ENCODE results near the gene ESPNL.

The ESPNL gene

GRCh38 chr2:238079874-238080327 lies 20.2 kb upstream of the ESPNL start:
- no peaks in the 10 kb centered on the region for H3K9me3 ChIP-seq (ENCODE audit: control insufficient read depth in 2 of 2, low read length in 2 of 2)
- peaks cover 12 to 14% of the 10 kb centered on the region in 2 donors for H3K36me3 ChIP-seq (ENCODE audit: control insufficient read depth in 2 of 2, insufficient read depth in 2 of 2, low read length in 2 of 2)
- no peaks in the 10 kb centered on the region for H3K4me1 ChIP-seq (ENCODE audit: control insufficient read depth, insufficient read depth, low read length)
- no peak overlapping the region for H3K27ac ChIP-seq (ENCODE audit: low read length)
- H3K9ac ChIP-seq (ENCODE audit: low read length in 2 of 2), result no peak overlapping the region
- H3K4me3 ChIP-seq (ENCODE audit: low read length in 2 of 2), result no peak overlapping the region
- H3K27me3 ChIP-seq (ENCODE audit: control insufficient read depth in 1 of 2, insufficient read depth in 2 of 2, low read length in 2 of 2), result no peaks in the 10 kb centered on the region

- H3K9me3 ChIP-seq (ENCODE audit: control insufficient read depth in 2 of 2, low read length in 2 of 2), result no peaks in the 10 kb centered on the region
- H3K4me3 ChIP-seq (ENCODE audit: low read length in 2 of 2), result no peak overlapping the region
- H3K36me3 ChIP-seq (ENCODE audit: control insufficient read depth in 2 of 2, insufficient read depth in 2 of 2, low read length in 2 of 2), result peaks cover 12 to 14% of the 10 kb centered on the region in 2 donors
- no peaks in the 10 kb centered on the region for H3K27me3 ChIP-seq (ENCODE audit: control insufficient read depth in 1 of 2, insufficient read depth in 2 of 2, low read length in 2 of 2)
- no peak overlapping the region for H3K27ac ChIP-seq (ENCODE audit: low read length)
- no peak overlapping the region for H3K9ac ChIP-seq (ENCODE audit: low read length in 2 of 2)
- no peaks in the 10 kb centered on the region for H3K4me1 ChIP-seq (ENCODE audit: control insufficient read depth, insufficient read depth, low read length)
Measured at GRCh38 chr2:238080518-238080917, 19.6 kb upstream of the ESPNL start.

GRCh38 chr2:238081150-238081549 lies 19.0 kb upstream of the ESPNL start:
- Histone ChIP-seq H3K9ac (ENCODE audit: low read length in 2 of 2) (no peak overlapping the region), H3K4me3 (ENCODE audit: low read length in 2 of 2) (no peak overlapping the region), H3K9me3 (ENCODE audit: control insufficient read depth in 2 of 2, low read length in 2 of 2) (no peaks in the 10 kb centered on the region), H3K4me1 (ENCODE audit: control insufficient read depth, insufficient read depth, low read length) (no peaks in the 10 kb centered on the region), H3K27ac (ENCODE audit: low read length) (no peak overlapping the region), H3K36me3 (ENCODE audit: control insufficient read depth in 2 of 2, insufficient read depth in 2 of 2, low read length in 2 of 2) (peaks cover 12 to 14% of the 10 kb centered on the region in 2 donors), H3K27me3 (ENCODE audit: control insufficient read depth in 1 of 2, insufficient read depth in 2 of 2, low read length in 2 of 2) (no peaks in the 10 kb centered on the region)

GRCh38 chr2:238081561-238081960 lies 18.6 kb upstream of the ESPNL start:
- no peak overlapping the region for H3K4me3 ChIP-seq (ENCODE audit: low read length in 2 of 2)
- H3K9me3 ChIP-seq (ENCODE audit: control insufficient read depth in 2 of 2, low read length in 2 of 2), result no peaks in the 10 kb centered on the region
- H3K27me3 ChIP-seq (ENCODE audit: control insufficient read depth in 1 of 2, insufficient read depth in 2 of 2, low read length in 2 of 2), result no peaks in the 10 kb centered on the region
- peaks cover 12 to 14% of the 10 kb centered on the region in 2 donors for H3K36me3 ChIP-seq (ENCODE audit: control insufficient read depth in 2 of 2, insufficient read depth in 2 of 2, low read length in 2 of 2)
- H3K4me1 ChIP-seq (ENCODE audit: control insufficient read depth, insufficient read depth, low read length), result no peaks in the 10 kb centered on the region
- H3K9ac ChIP-seq (ENCODE audit: low read length in 2 of 2), result no peak overlapping the region
- no peak overlapping the region for H3K27ac ChIP-seq (ENCODE audit: low read length)

GRCh38 chr2:238082151-238082550 lies 18.0 kb upstream of the ESPNL start:
- H3K27ac ChIP-seq (ENCODE audit: low read length), result no peak overlapping the region
- H3K9ac ChIP-seq (ENCODE audit: low read length in 2 of 2), result no peak overlapping the region
- H3K4me1 ChIP-seq (ENCODE audit: control insufficient read depth, insufficient read depth, low read length), result no peaks in the 10 kb centered on the region
- H3K36me3 ChIP-seq (ENCODE audit: control insufficient read depth in 2 of 2, insufficient read depth in 2 of 2, low read length in 2 of 2), result peaks cover 12 to 14% of the 10 kb centered on the region in 2 donors
- no peaks in the 10 kb centered on the region for H3K9me3 ChIP-seq (ENCODE audit: control insufficient read depth in 2 of 2, low read length in 2 of 2)
- H3K4me3 ChIP-seq (ENCODE audit: low read length in 2 of 2), result no peak overlapping the region
- H3K27me3 ChIP-seq (ENCODE audit: control insufficient read depth in 1 of 2, insufficient read depth in 2 of 2, low read length in 2 of 2), result no peaks in the 10 kb centered on the region

GRCh38 chr2:238082827-238083226 lies 17.3 kb upstream of the ESPNL start:
- H3K9me3 ChIP-seq (ENCODE audit: control insufficient read depth in 2 of 2, low read length in 2 of 2), result no peaks in the 10 kb centered on the region
- H3K4me3 ChIP-seq (ENCODE audit: low read length in 2 of 2), result no peak overlapping the region
- no peaks in the 10 kb centered on the region for H3K27me3 ChIP-seq (ENCODE audit: control insufficient read depth in 1 of 2, insufficient read depth in 2 of 2, low read length in 2 of 2)
- H3K27ac ChIP-seq (ENCODE audit: low read length), result no peak overlapping the region
- peaks cover 9 to 14% of the 10 kb centered on the region in 2 donors for H3K36me3 ChIP-seq (ENCODE audit: control insufficient read depth in 2 of 2, insufficient read depth in 2 of 2, low read length in 2 of 2)
- H3K9ac ChIP-seq (ENCODE audit: low read length in 2 of 2), result no peak overlapping the region
- H3K4me1 ChIP-seq (ENCODE audit: control insufficient read depth, insufficient read depth, low read length), result no peaks in the 10 kb centered on the region

- no peak overlapping the region for H3K9ac ChIP-seq (ENCODE audit: low read length in 2 of 2)
Measured at GRCh38 chr2:238083919-238084318, 16.2 kb upstream of the ESPNL start.

GRCh38 chr2:238084761-238085160 lies 15.4 kb upstream of the ESPNL start:
- Histone ChIP-seq H3K9me3 (ENCODE audit: control insufficient read depth in 2 of 2, low read length in 2 of 2) (no peaks in the 10 kb centered on the region), H3K27ac (ENCODE audit: low read length) (no peak overlapping the region), H3K9ac (ENCODE audit: low read length in 2 of 2) (no peak overlapping the region), H3K36me3 (ENCODE audit: control insufficient read depth in 2 of 2, insufficient read depth in 2 of 2, low read length in 2 of 2) (peaks cover 9 to 14% of the 10 kb centered on the region in 2 donors), H3K27me3 (ENCODE audit: control insufficient read depth in 1 of 2, insufficient read depth in 2 of 2, low read length in 2 of 2) (no peaks in the 10 kb centered on the region), H3K4me1 (ENCODE audit: control insufficient read depth, insufficient read depth, low read length) (no peaks in the 10 kb centered on the region), H3K4me3 (ENCODE audit: low read length in 2 of 2) (no peak overlapping the region)

More at GRCh38 chr2:238083919-238084318, 16.2 kb upstream of the ESPNL start:
- Histone ChIP-seq H3K27ac (ENCODE audit: low read length) (no peak overlapping the region), H3K9me3 (ENCODE audit: control insufficient read depth in 2 of 2, low read length in 2 of 2) (no peaks in the 10 kb centered on the region), H3K27me3 (ENCODE audit: control insufficient read depth in 1 of 2, insufficient read depth in 2 of 2, low read length in 2 of 2) (no peaks in the 10 kb centered on the region), H3K4me1 (ENCODE audit: control insufficient read depth, insufficient read depth, low read length) (no peaks in the 10 kb centered on the region), H3K4me3 (ENCODE audit: low read length in 2 of 2) (no peak overlapping the region), H3K36me3 (ENCODE audit: control insufficient read depth in 2 of 2, insufficient read depth in 2 of 2, low read length in 2 of 2) (peaks cover 9 to 14% of the 10 kb centered on the region in 2 donors)

- H3K9me3 ChIP-seq (ENCODE audit: control insufficient read depth in 2 of 2, low read length in 2 of 2), result no peaks in the 10 kb centered on the region
- H3K9ac ChIP-seq (ENCODE audit: low read length in 2 of 2), result no peak overlapping the region
- H3K27me3 ChIP-seq (ENCODE audit: control insufficient read depth in 1 of 2, insufficient read depth in 2 of 2, low read length in 2 of 2), result no peaks in the 10 kb centered on the region
- peaks cover 9 to 14% of the 10 kb centered on the region in 2 donors for H3K36me3 ChIP-seq (ENCODE audit: control insufficient read depth in 2 of 2, insufficient read depth in 2 of 2, low read length in 2 of 2)
- H3K4me1 ChIP-seq (ENCODE audit: control insufficient read depth, insufficient read depth, low read length), result no peaks in the 10 kb centered on the region
- H3K4me3 ChIP-seq (ENCODE audit: low read length in 2 of 2), result no peak overlapping the region
- H3K27ac ChIP-seq (ENCODE audit: low read length), result no peak overlapping the region
Measured at GRCh38 chr2:238085899-238086298, 14.2 kb upstream of the ESPNL start.

GRCh38 chr2:238087211-238087610 lies 12.9 kb upstream of the ESPNL start:
- no peaks in the 10 kb centered on the region for H3K4me1 ChIP-seq (ENCODE audit: control insufficient read depth, insufficient read depth, low read length)
- no peak overlapping the region for H3K9ac ChIP-seq (ENCODE audit: low read length in 2 of 2)
- H3K27me3 ChIP-seq (ENCODE audit: control insufficient read depth in 1 of 2, insufficient read depth in 2 of 2, low read length in 2 of 2), result no peaks in the 10 kb centered on the region
- no peaks in the 10 kb centered on the region for H3K9me3 ChIP-seq (ENCODE audit: control insufficient read depth in 2 of 2, low read length in 2 of 2)
- no peak overlapping the region for H3K27ac ChIP-seq (ENCODE audit: low read length)
- peaks cover 9% of the 10 kb centered on the region in 2 donors for H3K36me3 ChIP-seq (ENCODE audit: control insufficient read depth in 2 of 2, insufficient read depth in 2 of 2, low read length in 2 of 2)
- no peak overlapping the region for H3K4me3 ChIP-seq (ENCODE audit: low read length in 2 of 2)

- Histone ChIP-seq H3K27me3 (ENCODE audit: control insufficient read depth in 1 of 2, insufficient read depth in 2 of 2, low read length in 2 of 2) (no peaks in the 10 kb centered on the region), H3K9me3 (ENCODE audit: control insufficient read depth in 2 of 2, low read length in 2 of 2) (no peaks in the 10 kb centered on the region), H3K36me3 (ENCODE audit: control insufficient read depth in 2 of 2, insufficient read depth in 2 of 2, low read length in 2 of 2) (no peaks in the 10 kb centered on the region)
Measured at GRCh38 chr2:238090887-238091286, 9.3 kb upstream of the ESPNL start.

More at GRCh38 chr2:238090887-238091286, 9.3 kb upstream of the ESPNL start:
- H3K4me3 ChIP-seq (ENCODE audit: low read length in 2 of 2), result no peak overlapping the region
- H3K4me1 ChIP-seq (ENCODE audit: control insufficient read depth, insufficient read depth, low read length), result no peaks in the 10 kb centered on the region
- H3K27ac ChIP-seq (ENCODE audit: low read length), result no peak overlapping the region
- H3K9ac ChIP-seq (ENCODE audit: low read length in 2 of 2), result no peak overlapping the region

Data from stomach smooth muscle (tissue), 2 donors.